NCI-H1048 (cell line): ENCODE data around the gene CMKLR1.

Experiments
- DNase-seq: peaks from one replicate; lab custom pipeline; 2025; lab: John Stamatoyannopoulos, UW

Gene CMKLR1

GRCh38 chr12:108335349-108336119 is 3.6 kb downstream of the CMKLR1 start:
- no peak for DNase-seq

- DNase-seq = no peak
These were observed 5.0 kb downstream of the CMKLR1 start for GRCh38 chr12:108333898-108334699.

GRCh38 chr12:108332791-108333382 is 6.2 kb downstream of the CMKLR1 start:
- no peak for DNase-seq

GRCh38 chr12:108328420-108328819 is 10.7 kb downstream of the CMKLR1 start:
- DNase-seq = no peak

- DNase-seq = no peak
These were observed 11.3 kb downstream of the CMKLR1 start for GRCh38 chr12:108327621-108328344.

GRCh38 chr12:108326254-108326750 is 12.8 kb downstream of the CMKLR1 start:
- no peak for DNase-seq

- no peak for DNase-seq
These were observed 13.6 kb downstream of the CMKLR1 start for GRCh38 chr12:108325549-108325948.

GRCh38 chr12:108325018-108325358 is 14.1 kb downstream of the CMKLR1 start:
- no peak for DNase-seq

GRCh38 chr12:108324351-108325017 is 14.6 kb downstream of the CMKLR1 start:
- no peak for DNase-seq

- no peak for DNase-seq
These were observed 15.5 kb downstream of the CMKLR1 start for GRCh38 chr12:108323581-108323980.

- no peak for DNase-seq
These were observed 16.1 kb downstream of the CMKLR1 start for GRCh38 chr12:108322998-108323397.

- no peak for DNase-seq
These were observed 17.4 kb downstream of the CMKLR1 start for GRCh38 chr12:108321688-108322087.

- DNase-seq = no peak
These were observed 18.4 kb downstream of the CMKLR1 start for GRCh38 chr12:108320507-108321293.

- DNase-seq = no peak
These were observed 19.6 kb downstream of the CMKLR1 start for GRCh38 chr12:108319277-108320234.

- DNase-seq = no peak
These were observed 20.4 kb downstream of the CMKLR1 start for GRCh38 chr12:108318472-108319275.

GRCh38 chr12:108317308-108318234 is 21.5 kb downstream of the CMKLR1 start:
- no peak for DNase-seq
